H1 (cell line): Measurements from ENCODE around the gene HSD17B3. TPM values are rescaled to one million over a fixed set of nuclear protein-coding genes. Genes with fewer than 3 reads are reported as not detected.

Source experiments
- CTCF ChIA-PET: fragments of 300-600 bp; sonication (Branson Sonifier 250); formaldehyde crosslinking; loops from one replicate; lab custom pipeline; 2021; ENCODE audit not compliant: partially characterized antibody; lab: Charles Lee
- POLR2A ChIA-PET: fragments of 300-600 bp; sonication (Branson Sonifier 250); formaldehyde crosslinking; loops from one replicate; lab custom pipeline; 2021; ENCODE audit warnings: inconsistent platforms; ENCODE audit not compliant: partially characterized antibody; lab: Charles Lee
- DNase-seq, 2 experiments: peaks; one replicate each; pipeline versions ENCODE4 v3.0.0 to v3.0.0-alpha.2; 2010 to 2022; ENCODE audit warnings: low spot score in 2 of 2, low read depth in 1 of 2, mixed read lengths in 1 of 2
- FAIRE-seq: peaks from 2 replicates; lab custom pipeline; 2011; peaks lifted over from hg19 to GRCh38; lab: Jason Lieb, UNC
- H2AFZ ChIP-seq: 2 replicates; pipeline ENCODE4 v1.8.1; 2012; ENCODE audit warnings: low read length, inconsistent platforms
- H2AK5ac ChIP-seq: 2 replicates; pipeline ENCODE4 v1.6.1; 2013; ENCODE audit warnings: low read depth, low read length
- H2BK120ac ChIP-seq: replicated peaks from 2 replicates; pipeline ENCODE3; 2013; ENCODE audit warnings: low read depth, low read length, inconsistent platforms
- H2BK12ac ChIP-seq: 2 replicates; pipeline ENCODE4 v1.6.1; 2013; ENCODE audit warnings: low read depth, low read length
- H2BK15ac ChIP-seq: 2 replicates; pipeline ENCODE4 v1.6.1; 2013; ENCODE audit warnings: low read length
- H2BK20ac ChIP-seq: 2 replicates; pipeline ENCODE4 v1.6.1; 2013; ENCODE audit warnings: low read length
- H2BK5ac ChIP-seq: 2 replicates; pipeline ENCODE4 v1.6.1; 2013; ENCODE audit warnings: low read depth, low read length
- H3K14ac ChIP-seq: 2 replicates; pipeline ENCODE4 v1.6.1; 2013; ENCODE audit warnings: inconsistent platforms; ENCODE audit not compliant: insufficient read length
- H3K18ac ChIP-seq: 2 replicates; pipeline ENCODE4 v1.6.1; 2013; ENCODE audit warnings: low read length; ENCODE audit errors: extremely low read depth
- H3K23ac ChIP-seq: 2 replicates; pipeline ENCODE4 v1.6.1; 2013; ENCODE audit warnings: inconsistent platforms; ENCODE audit not compliant: insufficient read length
- H3K23me2 ChIP-seq: 2 replicates; pipeline ENCODE4 v1.6.1; 2013; ENCODE audit warnings: low read depth, low read length
- H3K27ac ChIP-seq: 2 replicates; pipeline ENCODE4 v1.6.1; 2011; ENCODE audit warnings: low read depth, low read length, inconsistent platforms
- H3K27me3 ChIP-seq, 4 experiments: replicated peaks in 1 of 4; 1 replicate in 1 of 4; 2 replicates in 3 of 4; pipeline versions ENCODE4 v1.6.1 to v1.8.1; 2011 to 2013; ENCODE audit warnings: low read length in 3 of 4, mild to moderate bottlenecking in 3 of 4, inconsistent platforms in 2 of 4, mixed read lengths in 2 of 4, moderate library complexity in 1 of 4; ENCODE audit not compliant: control insufficient read depth in 3 of 4, insufficient read depth in 3 of 4; ENCODE audit errors: extremely low read depth in 1 of 4
- H3K36me3 ChIP-seq, 4 experiments: 2 replicates each; pipeline versions ENCODE4 v1.6.1 to v1.8.1; 2011 to 2013; ENCODE audit warnings: mild to moderate bottlenecking in 4 of 4, low read length in 3 of 4, moderate library complexity in 2 of 4, control low read depth in 1 of 4, inconsistent platforms in 1 of 4; ENCODE audit not compliant: insufficient read depth in 4 of 4, control insufficient read depth in 2 of 4
- H3K4ac ChIP-seq: replicated peaks from 2 replicates; pipeline ENCODE3; 2013; ENCODE audit warnings: low read length, low read depth, mixed read lengths, inconsistent platforms; ENCODE audit not compliant: insufficient read length
- H3K4me1 ChIP-seq, 4 experiments: replicated peaks in 1 of 4; 1 replicate in 1 of 4; 2 replicates in 3 of 4; pipeline versions ENCODE4 v1.6.1 to v1.8.1; 2011 to 2013; ENCODE audit warnings: low read length in 3 of 4, inconsistent platforms in 2 of 4, mixed read lengths in 1 of 4; ENCODE audit not compliant: insufficient read depth in 4 of 4, control insufficient read depth in 3 of 4
- H3K4me2 ChIP-seq, 2 experiments: 2 replicates each; pipeline versions ENCODE4 v1.6.1 to v1.8.1; 2011 to 2013; ENCODE audit warnings: low read depth in 2 of 2, low read length in 2 of 2, control low read depth in 1 of 2, inconsistent platforms in 1 of 2, mild to moderate bottlenecking in 1 of 2; ENCODE audit not compliant: insufficient read depth in 1 of 2
- H3K4me3 ChIP-seq, 4 experiments: fragments of 200-600, 300-600 bp in 1 of 4; sonication (generic), shearing (Covaris generic), sonication (Bioruptor Twin) in 1 of 4; 2 replicates each; pipeline versions ENCODE4 v1.5.1 to v1.8.1; 2011 to 2016; ENCODE audit warnings: low read length in 4 of 4, low read depth in 3 of 4, control low read depth in 2 of 4, inconsistent platforms in 2 of 4, mild to moderate bottlenecking in 2 of 4, mixed read lengths in 1 of 4, moderate library complexity in 1 of 4; ENCODE audit not compliant: insufficient read depth in 2 of 4; ENCODE audit errors: extremely low read depth in 1 of 4
- H3K56ac ChIP-seq: replicated peaks from 2 replicates; pipeline ENCODE3; 2013; ENCODE audit warnings: low read depth, mild to moderate bottlenecking, mixed read lengths, low read length, inconsistent platforms; ENCODE audit not compliant: insufficient read length
- H3K79me1 ChIP-seq: 2 replicates; pipeline ENCODE4 v1.6.1; 2013; ENCODE audit warnings: low read depth, low read length, control low read depth
- H3K79me2 ChIP-seq, 2 experiments: 2 replicates each; pipeline versions ENCODE4 v1.6.1 to v1.8.1; 2012 to 2013; ENCODE audit warnings: low read length in 2 of 2, mild to moderate bottlenecking in 2 of 2, inconsistent platforms in 1 of 2; ENCODE audit not compliant: insufficient read depth in 2 of 2, control insufficient read depth in 1 of 2
- H3K9ac ChIP-seq, 4 experiments: replicated peaks in 1 of 4; 1 replicate in 1 of 4; 2 replicates in 3 of 4; pipeline versions ENCODE4 v1.6.1 to v1.8.1; 2011 to 2013; ENCODE audit warnings: low read depth in 3 of 4, low read length in 3 of 4, control low read depth in 2 of 4, mild to moderate bottlenecking in 2 of 4, moderate library complexity in 2 of 4, inconsistent platforms in 1 of 4; ENCODE audit errors: extremely low read depth in 1 of 4
- H3K9me3 ChIP-seq, 2 experiments: 2 replicates each; pipeline versions ENCODE4 v1.6.1 to v1.8.1; 2012 to 2013; ENCODE audit warnings: mild to moderate bottlenecking in 2 of 2, moderate library complexity in 2 of 2, control low read depth in 1 of 2, inconsistent platforms in 1 of 2, low read depth in 1 of 2, low read length in 1 of 2, mixed read lengths in 1 of 2; ENCODE audit not compliant: insufficient read depth in 2 of 2
- H4K20me1 ChIP-seq, 2 experiments: replicated peaks in 1 of 2; 2 replicates each; pipeline versions ENCODE3 to v1.8.1; 2011 to 2013; ENCODE audit warnings: inconsistent platforms in 2 of 2, low read length in 2 of 2, mild to moderate bottlenecking in 1 of 2; ENCODE audit not compliant: insufficient read depth in 2 of 2, control insufficient read depth in 1 of 2
- H4K5ac ChIP-seq: 2 replicates; pipeline ENCODE4 v1.6.1; 2013; ENCODE audit warnings: low read length, low read depth, mixed read lengths, inconsistent platforms; ENCODE audit not compliant: insufficient read length
- H4K8ac ChIP-seq: 2 replicates; pipeline ENCODE4 v1.8.0; 2013; ENCODE audit warnings: mild to moderate bottlenecking, moderate library complexity, low read length, inconsistent platforms; ENCODE audit not compliant: insufficient read depth; ENCODE audit errors: extremely low read depth
- H4K91ac ChIP-seq: replicated peaks from 2 replicates; pipeline ENCODE3; 2013; ENCODE audit warnings: low read length, mixed read lengths, inconsistent platforms; ENCODE audit not compliant: insufficient read length
- BRCA1 ChIP-seq: IDR thresholded peaks from 2 replicates; pipeline ENCODE4 v1.6.1; 2012; ENCODE audit warnings: low read depth, low read length, improper control_type of control experiment
- CTBP2 ChIP-seq: IDR thresholded peaks from 2 replicates; pipeline ENCODE4 v1.7.0; 2011; ENCODE audit warnings: borderline replicate concordance, mild to moderate bottlenecking, moderate library complexity, mixed read lengths, low read length; ENCODE audit not compliant: insufficient read depth, insufficient read length
- POU5F1 ChIP-seq: IDR thresholded peaks from 2 replicates; pipeline ENCODE4 v1.6.1; 2011; ENCODE audit warnings: low read depth, mild to moderate bottlenecking, low read length, moderate library complexity
- TEAD4 ChIP-seq: IDR thresholded peaks from 2 replicates; pipeline ENCODE4 v1.6.1; 2012; ENCODE audit warnings: low read depth, low read length, inconsistent platforms, mixed read lengths
- WGBS, 2 experiments: shearing (Covaris generic) in 1 of 2; methylation state at CpG; one replicate each; pipeline versions ENCODE4 v1.1.6 to v1.1.7; 2013 to 2015; ENCODE audit warnings: low lambda C conversion rate in 2 of 2, mixed read lengths in 2 of 2, inconsistent platforms in 1 of 2, low coverage in 1 of 2, missing lambda C conversion rate in 1 of 2; ENCODE audit not compliant: insufficient replicate concordance in 2 of 2, insufficient coverage in 1 of 2, insufficient read length in 1 of 2; ENCODE audit errors: extremely low coverage in 1 of 2, missing lambda C conversion rate in 1 of 2; 5-methylcytosine and 5-hydroxymethylcytosine counted together
- polyA plus RNA-seq, 7 experiments: library from polyadenylated mRNA; depleted of rRNA in 3 of 7; stranded (reverse) in 5 of 7; unstranded in 2 of 7; fragments of >200 nt in 5 of 7; fragments of 200-250 nt in 2 of 7; gene quantifications; 1 replicate in 5 of 7; 2 replicates in 1 of 7; 4 replicates in 1 of 7; pipeline versions ENCODE4 v1.2.1 to v1.2.3, GENCODE V29; 2011 to 2013; ENCODE audit warnings: missing spikeins in 2 of 7, mixed read lengths in 2 of 7
- total RNA-seq: library from RNA; stranded (reverse); fragmentation: NEBNext Ultra II Directional; extraction: Animal tissue kit (Norgen Biotek cat#: 25700); gene quantifications from 2 replicates; pipeline ENCODE4 v1.2.1, GENCODE V29; 2021

HSD17B3 gene
- total and polyA plus RNA-seq, 2 of the 8 experiments (the other 6 are each of a cell fraction or from before 2014, with no cell fraction given): not detected

DNA sequence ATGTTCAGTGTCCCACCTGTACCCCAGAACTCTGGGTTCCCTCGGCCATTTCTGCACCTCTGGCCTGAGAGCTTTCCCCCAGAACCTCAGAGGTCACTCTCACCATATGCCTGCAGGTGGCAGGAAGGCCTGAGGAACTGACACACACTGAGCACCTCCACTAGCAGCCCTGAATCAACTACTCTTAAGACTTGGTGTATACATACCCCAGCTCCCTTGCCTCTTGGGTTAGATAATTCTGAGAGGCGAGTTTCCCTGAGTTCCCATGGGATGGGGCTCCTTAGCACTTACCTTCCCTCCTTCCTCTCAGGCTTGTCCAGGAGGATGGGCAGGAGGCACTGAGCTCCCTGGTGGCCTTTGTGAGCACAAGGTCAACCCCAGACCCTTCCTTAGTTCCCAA is 86.1 kb downstream of the HSD17B3 start:
- Histone ChIP-seq H2BK5ac (no peak overlapping the region), H3K27me3 (peaks cover 0 to 9% (median 6%) of the 10 kb centered on the region in 4 experiments; a peak in 4 of 7 replicates), H4K8ac (no peak overlapping the region), H2AFZ (no peak overlapping the region), H3K9me3 (no peaks in the 10 kb centered on the region; a peak in 1 of 4 replicates), H3K9ac (no peak overlapping the region), H2BK15ac (no peak overlapping the region), H3K36me3 (no peaks in the 10 kb centered on the region; a peak in 1 of 8 replicates), H3K79me1 (no peaks in the 10 kb centered on the region), H3K27ac (no peak overlapping the region), H3K4me2 (no peak overlapping the region), H3K56ac (no peak overlapping the region), H4K5ac (no peak overlapping the region), H2BK20ac (no peak overlapping the region), H3K18ac (no peak overlapping the region), H4K91ac (no peak overlapping the region), H3K4me1 (peaks cover 0 to 2% (median 0%) of the 10 kb centered on the region in 4 experiments; a peak in 2 of 7 replicates), H4K20me1 (no peaks in the 10 kb centered on the region), H3K4ac (no peak overlapping the region), H3K23ac (no peak overlapping the region), H3K14ac (no peak overlapping the region), H2BK120ac (no peak overlapping the region), H3K4me3 (no peak overlapping the region), H2BK12ac (0 out of 2 replicates have a peak overlapping the region, but pooled peaks have one; percentile 17), H2AK5ac (no peak overlapping the region), H3K79me2 (no peaks in the 10 kb centered on the region), H3K23me2 (no peaks in the 10 kb centered on the region; the same call in 1 of the 2 replicates)
- ChIA-PET CTCF (interaction anchor here (1.1 to 2.7 kb wide), 6 partner anchors 10 to 489 kb away, joined by 3 to 7 read pairs (median 4); no protein-coding TSS in a partner anchor), POLR2A (no interaction called here)
- 90% methylated on average over 2 of the region's 2 CpGs; no CpG with 5 or more reads in 1 of the 2 experiments for WGBS, 2 experiments
- DNase-seq (no peak), FAIRE-seq (no peak)
- no peak for TF ChIP-seq TEAD4
- no peak for TF ChIP-seq CTBP2
- TF ChIP-seq POU5F1: no peak
- no peak for TF ChIP-seq BRCA1
